Activated CD4-positive, alpha-beta T cell treated with anti-CD3 and anti-CD28 coated beads for 36 hours (primary cell): ENCODE results near the gene SPIN1. TPM values are rescaled to one million over a fixed set of nuclear protein-coding genes. Genes with fewer than 3 reads are reported as not detected.

Experiments
- ATAC-seq: fragments of 200-7000 bp; cut with Tn5 transposase; one replicate; pipeline ENCODE4 v1.10.0; 2021; ENCODE audit warnings: mild to moderate bottlenecking, moderate library complexity
- CTCF ChIA-PET: fragments of 350-600 bp; sonication (Branson Sonifier 250); formaldehyde crosslinking; loops from one replicate; lab custom pipeline; 2021; ENCODE audit warnings: antibody characterized with exemption; lab: Charles Lee
- POLR2A ChIA-PET: fragments of 350-600 bp; sonication (Branson Sonifier 250); formaldehyde crosslinking; loops from one replicate; lab custom pipeline; 2021; ENCODE audit warnings: antibody characterized with exemption, inconsistent platforms; lab: Charles Lee
- DNase-seq: peaks from one replicate; pipeline ENCODE4 v3.0.0-alpha.2; 2020
- H3K27ac Mint-ChIP-seq: one replicate; pipeline ENCODE4 v1.8.0; 2021; ENCODE audit warnings: mixed read lengths
- H3K27me3 Mint-ChIP-seq: one replicate; pipeline ENCODE4 v1.8.0; 2021; ENCODE audit warnings: mixed read lengths
- H3K36me3 Mint-ChIP-seq: one replicate; pipeline ENCODE4 v1.8.0; 2021; ENCODE audit warnings: low read depth, mixed read lengths
- H3K4me1 Mint-ChIP-seq: one replicate; pipeline ENCODE4 v1.8.0; 2021; ENCODE audit warnings: mixed read lengths
- H3K4me3 Mint-ChIP-seq: one replicate; pipeline ENCODE4 v1.8.0; 2021; ENCODE audit warnings: mild to moderate bottlenecking, moderate library complexity, mixed read lengths
- H3K9me3 Mint-ChIP-seq: one replicate; pipeline ENCODE4 v1.8.0; 2021; ENCODE audit warnings: low read depth, mixed read lengths
- intact Hi-C, 2 experiments: fragments of 100-400 bp; cut with DNase I in 1 of 2; cut with micrococcal nuclease in 1 of 2; formaldehyde crosslinking; loops; one replicate each; pipeline versions ENCODE4 v1.14.2 to v1.15.1; 2022 to 2024; cut with DNase I, micrococcal nuclease
- total RNA-seq, 2 experiments: library from RNA; stranded (reverse); gene quantifications; one replicate each; pipeline ENCODE4 v1.2.3, GENCODE V29; 2021

Gene SPIN1
- total RNA-seq, 2 experiments from 2014 or later, result 17.9 to 22.1 TPM

DNA sequence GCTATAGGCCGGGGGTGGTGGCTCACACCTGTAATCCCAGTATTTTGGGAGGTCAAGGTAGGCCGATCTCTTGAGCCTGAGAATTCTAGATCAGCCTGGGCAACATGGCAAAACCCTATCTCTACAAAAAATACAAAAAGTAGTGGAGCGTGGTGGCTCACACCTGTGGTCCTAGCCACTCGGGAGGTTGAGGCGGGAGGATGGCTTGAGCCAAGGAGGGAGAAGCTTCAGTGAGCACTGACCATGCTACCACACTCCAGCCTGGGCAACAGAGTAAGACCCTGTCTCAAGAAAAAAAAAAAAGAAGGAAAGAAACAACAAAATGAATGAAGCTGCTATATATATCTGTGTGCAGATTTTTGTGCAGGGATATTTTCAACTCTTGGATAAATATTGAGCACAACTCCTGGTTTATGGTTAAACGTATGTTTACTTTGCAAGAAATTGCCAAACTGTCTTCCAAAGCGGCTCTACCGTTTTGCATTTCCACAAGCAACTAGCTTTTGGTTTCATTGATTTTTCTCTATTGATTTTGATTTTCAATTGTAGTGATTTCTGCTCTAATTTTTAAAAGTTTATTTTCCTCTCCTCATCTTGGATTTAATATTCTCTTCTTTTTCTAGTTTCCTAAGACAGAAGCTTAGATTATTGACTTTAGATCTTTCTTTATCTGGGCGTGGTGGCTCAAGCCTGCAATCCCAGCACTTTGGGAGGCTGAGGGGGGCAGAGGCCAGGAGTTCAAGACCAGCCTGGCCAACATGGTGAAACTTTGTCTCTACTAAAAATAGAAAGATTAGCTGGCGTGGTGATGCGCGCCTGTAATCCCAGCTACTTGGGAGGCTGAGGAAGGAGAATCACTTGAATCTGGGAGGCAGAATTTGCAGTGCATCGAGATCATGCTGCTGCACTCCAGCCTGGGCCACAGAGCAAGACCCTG, 49.2 kb downstream of the SPIN1 start:
- no peak for DNase-seq
- no peaks in the 10 kb centered on the region for H3K9me3 Mint-ChIP-seq
- no peak overlapping the region for H3K4me3 Mint-ChIP-seq
- no peaks in the 10 kb centered on the region for H3K27me3 Mint-ChIP-seq
- ChIA-PET CTCF (interaction anchor here (0.6 kb wide), 1 partner anchor 16 kb away, joined by 4 read pairs; no protein-coding TSS in a partner anchor), POLR2A (no interaction called here)
- intact Hi-C loops, result no loop called here
- H3K36me3 Mint-ChIP-seq, result peaks cover 43% of the 10 kb centered on the region
- no peak for ATAC-seq
- peaks cover 36% of the 10 kb centered on the region for H3K4me1 Mint-ChIP-seq
- no peak overlapping the region for H3K27ac Mint-ChIP-seq

GRCh38 chr9:88438811-88439210, 50.6 kb downstream of the SPIN1 start:
- no peak for DNase-seq
- Mint-ChIP-seq H3K4me1 (peaks cover 32% of the 10 kb centered on the region), H3K4me3 (no peak overlapping the region), H3K27ac (no peak overlapping the region), H3K27me3 (no peaks in the 10 kb centered on the region), H3K9me3 (no peaks in the 10 kb centered on the region), H3K36me3 (peaks cover 41% of the 10 kb centered on the region)
- ChIA-PET POLR2A (interaction anchor here (0.7 kb wide), 1 partner anchor 1130 kb away, joined by 4 read pairs; no protein-coding TSS in a partner anchor), CTCF (no interaction called here)
- intact Hi-C loops, result no loop called here
- no peak for ATAC-seq

GRCh38 chr9:88441301-88442007, 53.2 kb downstream of the SPIN1 start:
- intact Hi-C loops, result no loop called here
- POLR2A ChIA-PET, result no interaction called here
- no peak overlapping the region for H3K27ac Mint-ChIP-seq
- peaks cover 26% of the 10 kb centered on the region for H3K4me1 Mint-ChIP-seq
- no peak for ATAC-seq
- CTCF ChIA-PET, result no interaction called here
- no peak overlapping the region for H3K4me3 Mint-ChIP-seq
- peaks cover 7% of the 10 kb centered on the region for H3K9me3 Mint-ChIP-seq
- no peaks in the 10 kb centered on the region for H3K27me3 Mint-ChIP-seq
- H3K36me3 Mint-ChIP-seq, result peaks cover 33% of the 10 kb centered on the region
- no peak for DNase-seq

DNA sequence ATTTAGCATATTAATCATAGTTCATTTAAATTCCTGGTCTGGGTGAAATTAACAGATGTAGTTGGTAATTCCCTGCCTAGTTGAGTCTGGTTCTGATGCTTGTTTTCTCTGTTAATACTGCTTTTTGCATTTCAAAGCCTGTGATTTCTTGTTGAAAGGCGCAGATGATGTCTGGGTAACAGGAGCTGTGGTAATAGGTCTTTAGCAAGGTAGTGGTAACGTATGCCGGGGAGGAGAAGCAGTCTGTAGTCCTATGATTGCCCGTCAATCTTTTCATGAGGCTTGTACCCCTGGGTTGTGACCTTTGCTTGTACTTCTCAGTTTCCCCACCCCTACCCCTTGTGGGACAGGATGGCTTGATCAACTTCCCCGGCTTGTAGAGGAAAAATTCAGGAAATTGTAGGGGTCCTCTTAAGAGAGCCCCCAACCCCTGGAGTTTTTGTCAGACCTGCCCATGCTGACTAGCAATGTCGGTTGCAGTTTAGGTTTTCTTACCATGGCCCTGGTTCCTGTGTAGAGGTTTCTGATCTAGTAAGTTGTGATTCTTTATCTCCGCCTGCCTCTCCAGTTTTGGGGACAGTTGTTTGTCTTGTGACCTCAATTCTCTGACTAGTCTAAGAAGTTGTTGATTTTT, 55.4 kb downstream of the SPIN1 start:
- Mint-ChIP-seq H3K4me3 (no peak overlapping the region), H3K4me1 (peaks cover 35% of the 10 kb centered on the region), H3K9me3 (peaks cover 10% of the 10 kb centered on the region), H3K27me3 (no peaks in the 10 kb centered on the region), H3K27ac (no peak overlapping the region), H3K36me3 (peaks cover 27% of the 10 kb centered on the region)
- CTCF ChIA-PET, result no interaction called here
- ATAC-seq (no peak), DNase-seq (no peak)
- intact Hi-C loops, result no loop called here
- POLR2A ChIA-PET, result no interaction called here

DNA sequence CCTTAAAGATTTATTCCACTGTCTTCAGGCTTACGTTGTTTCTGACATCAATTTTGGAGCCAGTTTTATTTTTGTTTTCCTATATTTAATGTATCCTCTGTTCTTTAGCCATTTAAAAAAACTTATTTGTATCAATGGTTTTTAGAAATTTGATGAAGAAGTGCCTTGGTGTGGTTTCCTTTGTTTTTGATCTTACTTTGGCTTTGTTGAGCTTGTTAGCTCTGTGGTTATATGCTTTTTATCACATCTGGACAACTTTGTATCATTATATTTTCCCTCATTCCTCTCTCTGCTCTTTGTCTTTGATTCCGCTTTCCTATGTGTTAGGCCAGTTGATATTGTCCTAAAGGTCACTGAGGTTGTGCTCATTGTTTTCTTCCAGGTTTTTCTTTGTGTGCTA, 58.5 kb downstream of the SPIN1 start:
- DNase-seq (no peak), ATAC-seq (no peak)
- ChIA-PET CTCF (no interaction called here), POLR2A (interaction anchor here (0.7 kb wide), 1 partner anchor 35 kb away, joined by 3 read pairs; no protein-coding TSS in a partner anchor)
- Mint-ChIP-seq H3K4me3 (no peak overlapping the region), H3K36me3 (peaks cover 36% of the 10 kb centered on the region), H3K9me3 (peaks cover 10% of the 10 kb centered on the region), H3K27me3 (no peaks in the 10 kb centered on the region), H3K27ac (no peak overlapping the region), H3K4me1 (peaks cover 30% of the 10 kb centered on the region)
- intact Hi-C loops, result no loop called here

DNA sequence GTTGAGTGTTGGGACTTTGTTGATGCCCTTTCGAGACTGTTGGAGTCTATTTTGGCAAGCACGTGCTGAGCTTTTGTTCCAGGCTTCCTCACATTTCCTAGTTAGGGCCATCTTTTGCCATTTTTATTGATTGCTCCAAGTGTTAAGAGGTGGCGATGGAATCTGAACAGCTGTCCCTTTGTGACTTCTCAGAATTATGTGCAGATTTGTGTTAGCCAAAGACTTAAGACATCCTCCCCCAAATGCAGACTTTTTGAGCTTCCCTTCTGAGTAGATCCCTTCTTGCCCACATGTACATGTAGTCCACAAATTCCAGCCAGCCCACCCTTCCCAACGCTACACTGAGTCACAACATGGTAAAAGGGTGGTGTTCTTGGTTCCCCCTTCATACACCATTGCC, 59.2 kb downstream of the SPIN1 start:
- Mint-ChIP-seq H3K36me3 (peaks cover 32% of the 10 kb centered on the region), H3K4me3 (no peak overlapping the region), H3K27me3 (no peaks in the 10 kb centered on the region), H3K4me1 (peaks cover 25% of the 10 kb centered on the region), H3K9me3 (peaks cover 10% of the 10 kb centered on the region), H3K27ac (no peak overlapping the region)
- intact Hi-C loops, result no loop called here
- POLR2A ChIA-PET, result no interaction called here
- no peak for DNase-seq
- CTCF ChIA-PET, result no interaction called here
- no peak for ATAC-seq

GRCh38 chr9:88451160-88451559, 62.9 kb downstream of the SPIN1 start:
- no peak for DNase-seq
- POLR2A ChIA-PET, result no interaction called here
- Mint-ChIP-seq H3K9me3 (peaks cover 3% of the 10 kb centered on the region), H3K27ac (no peak overlapping the region), H3K4me1 (peaks cover 15% of the 10 kb centered on the region), H3K27me3 (no peaks in the 10 kb centered on the region), H3K4me3 (no peak overlapping the region), H3K36me3 (peaks cover 16% of the 10 kb centered on the region)
- CTCF ChIA-PET, result no interaction called here
- no peak for ATAC-seq
- intact Hi-C loops, result no loop called here

DNA sequence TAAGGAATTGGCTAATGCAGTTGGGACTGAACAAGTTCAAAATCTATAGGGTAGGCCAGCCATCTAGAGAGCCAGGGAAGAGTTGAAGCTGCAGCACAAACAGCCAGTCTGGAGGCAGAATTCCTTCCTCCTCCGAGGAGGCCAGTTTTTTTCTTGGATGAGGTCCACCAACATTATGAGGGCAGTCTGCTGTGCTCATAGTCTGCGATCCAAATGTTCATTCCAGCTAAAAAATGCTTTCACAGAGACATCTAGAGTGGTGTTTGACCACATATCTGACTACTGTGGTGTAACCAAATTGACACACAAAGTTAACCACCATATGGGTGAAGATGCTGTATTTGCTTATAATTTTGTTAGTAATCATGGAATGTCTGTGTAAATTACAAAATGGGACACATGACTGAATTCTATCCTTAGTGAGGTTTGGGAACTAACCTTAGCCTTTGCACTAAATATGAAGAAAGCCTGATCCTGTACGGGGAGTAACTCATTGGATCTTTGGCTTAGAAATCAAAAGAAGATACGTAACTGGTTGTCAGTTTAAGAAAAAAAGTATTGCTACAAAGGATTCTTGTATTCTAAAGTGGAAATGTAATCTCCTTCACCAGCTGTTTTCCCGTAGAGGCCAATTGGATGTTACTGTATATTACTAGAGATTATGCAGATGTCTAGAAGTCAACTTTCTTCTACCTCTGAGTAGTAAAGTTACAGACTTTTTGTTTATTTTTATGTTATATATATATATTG, 70.6 kb downstream of the SPIN1 start:
- ATAC-seq (no peak), DNase-seq (no peak)
- no peaks in the 10 kb centered on the region for H3K9me3 Mint-ChIP-seq
- CTCF ChIA-PET, result no interaction called here
- H3K4me1 Mint-ChIP-seq, result peaks cover 12% of the 10 kb centered on the region
- H3K27me3 Mint-ChIP-seq, result no peaks in the 10 kb centered on the region
- intact Hi-C loops, result no loop called here
- H3K36me3 Mint-ChIP-seq, result peaks cover 14% of the 10 kb centered on the region
- H3K4me3 Mint-ChIP-seq, result no peak overlapping the region
- no peak overlapping the region for H3K27ac Mint-ChIP-seq
- POLR2A ChIA-PET, result no interaction called here

DNA sequence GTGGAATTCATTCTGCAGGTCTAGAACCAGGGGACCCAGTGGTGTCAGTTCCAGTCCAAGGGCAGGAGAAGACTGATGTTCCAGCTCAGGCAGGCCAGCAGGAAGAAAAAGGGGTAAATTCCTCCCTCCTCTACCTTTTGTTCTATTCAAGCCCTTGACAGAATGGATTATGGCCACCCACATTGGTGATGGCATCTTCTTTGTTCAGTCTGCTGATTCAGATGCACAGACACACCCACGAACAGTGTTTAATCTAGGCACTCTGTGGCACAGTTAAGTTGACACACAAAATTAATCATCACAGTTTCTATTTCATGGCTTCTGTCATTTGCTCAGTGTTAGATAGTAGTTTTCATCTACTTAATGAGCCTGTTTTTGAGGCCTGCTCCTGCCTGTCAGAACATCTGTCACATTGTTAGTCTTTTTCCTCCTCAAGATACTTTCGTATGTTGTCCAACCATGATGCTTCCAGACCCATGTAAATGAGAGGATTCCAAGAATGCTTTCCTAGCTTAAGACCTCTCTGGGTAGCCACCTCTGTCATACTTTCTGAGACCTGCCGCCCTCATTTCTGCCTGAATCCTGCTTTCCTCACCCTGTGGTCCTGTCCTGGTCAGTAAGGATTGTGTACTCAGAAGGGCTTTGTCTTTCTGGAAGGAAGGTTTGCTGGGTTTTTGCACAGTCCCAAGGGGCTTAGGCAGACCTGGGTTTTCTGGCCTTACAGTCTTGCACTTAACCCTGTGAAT, 72.5 kb downstream of the SPIN1 start:
- POLR2A ChIA-PET, result no interaction called here
- peaks cover 12% of the 10 kb centered on the region for H3K4me1 Mint-ChIP-seq
- H3K27ac Mint-ChIP-seq, result peak overlapping the region; percentile 48
- DNase-seq, result peak; percentile 57
- ATAC-seq, result peak; percentile 98
- H3K4me3 Mint-ChIP-seq, result no peak overlapping the region
- no peaks in the 10 kb centered on the region for H3K9me3 Mint-ChIP-seq
- intact Hi-C loops, result loop anchor here in 1 of 2 experiments (1.0 to 2.0 kb wide), 3 partner anchors 17 to 74 kb away; partner anchors contain the start of gene NXNL2
- no peaks in the 10 kb centered on the region for H3K27me3 Mint-ChIP-seq
- H3K36me3 Mint-ChIP-seq, result peaks cover 14% of the 10 kb centered on the region
- CTCF ChIA-PET, result interaction anchor here (0.7 kb wide), 1 partner anchor 89 kb away, joined by 3 read pairs; no protein-coding TSS in a partner anchor

DNA sequence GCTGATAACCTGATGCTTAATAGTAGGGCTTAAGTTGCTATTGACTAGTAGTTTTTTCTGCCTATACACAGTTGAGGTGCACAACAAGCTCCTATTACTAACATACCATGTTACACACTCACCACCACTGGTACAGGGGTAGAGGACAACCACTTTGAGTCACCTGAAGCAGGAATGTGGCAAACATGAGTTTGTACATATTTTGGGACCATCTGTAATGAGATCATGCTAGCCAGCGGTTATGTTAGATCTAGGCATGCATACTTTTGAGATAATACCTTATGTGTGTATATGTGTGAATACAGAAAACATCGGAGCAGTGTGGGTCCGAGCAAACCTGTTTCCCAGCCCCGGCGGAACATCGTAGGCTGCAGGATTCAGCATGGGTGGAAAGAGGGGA, 73.9 kb downstream of the SPIN1 start:
- no peaks in the 10 kb centered on the region for H3K27me3 Mint-ChIP-seq

More for the DNA sequence above, 73.9 kb downstream of the SPIN1 start:
- DNase-seq (no peak), ATAC-seq (no peak)
- CTCF ChIA-PET, result no interaction called here
- H3K36me3 Mint-ChIP-seq, result peaks cover 13% of the 10 kb centered on the region
- intact Hi-C loops, result no loop called here
- no peak overlapping the region for H3K4me3 Mint-ChIP-seq
- no peaks in the 10 kb centered on the region for H3K9me3 Mint-ChIP-seq
- no peak overlapping the region for H3K27ac Mint-ChIP-seq
- POLR2A ChIA-PET, result no interaction called here
- peaks cover 12% of the 10 kb centered on the region for H3K4me1 Mint-ChIP-seq
